ENCODE data around the gene C1orf146. TPM values are rescaled to one million over a fixed set of nuclear protein-coding genes. Genes with fewer than 3 reads are reported as not detected.
"Not testable (repeated sequence)": the region's sequence is repeated elsewhere in the genome, so short reads cannot be mapped to it uniquely, and the experiment has no call there.

Gene C1orf146
- total and polyA plus RNA-seq, 12 donors: not detected

- Histone ChIP-seq H3K4me3 (no peak overlapping the region), H3K4me1 (no peaks in the 10 kb centered on the region), H3K9me3 (no peaks in the 10 kb centered on the region), H3K27ac (no peak overlapping the region), H3K27me3 (no peaks in the 10 kb centered on the region), H3K36me3 (peaks cover 0 to 93% (median 8%) of the 10 kb centered on the region in 9 donors)
- no peak for ATAC-seq
- no peak for DNase-seq
- intact Hi-C loops (cut with DNase I): no loop called here
- TF ChIP-seq CTCF (IDR thresholded peaks at IDR 0.05): no peak
- 57 to 73% methylated on average over 1 of the region's 1 CpG for WGBS, 2 donors
Measured at GRCh38 chr1:92273039-92273438, 55.3 kb downstream of the C1orf146 start.

- Histone ChIP-seq H3K4me3 (no peak overlapping the region), H3K9me3 (no peaks in the 10 kb centered on the region), H3K36me3 (peaks cover 0 to 83% (median 8%) of the 10 kb centered on the region in 9 donors), H3K27me3 (no peaks in the 10 kb centered on the region), H3K4me1 (no peaks in the 10 kb centered on the region), H3K27ac (no peak overlapping the region)
- DNase-seq (no peak), ATAC-seq (no peak)
- intact Hi-C loops (cut with DNase I): no loop called here
- WGBS, 2 donors: 97 to 100% methylated on average over 1 of the region's 1 CpG
- TF ChIP-seq CTCF (IDR thresholded peaks at IDR 0.05): no peak
Measured at GRCh38 chr1:92274939-92275338, 57.2 kb downstream of the C1orf146 start.

- no peak overlapping the region for H3K4me3 ChIP-seq
- peaks cover 0 to 2% (median 0%) of the 10 kb centered on the region in 11 donors for H3K9me3 ChIP-seq
- H3K36me3 ChIP-seq: peaks cover 0 to 83% (median 12%) of the 10 kb centered on the region in 9 donors
- TF ChIP-seq CTCF (IDR thresholded peaks at IDR 0.05): no peak
- H3K27me3 ChIP-seq: no peaks in the 10 kb centered on the region
- ATAC-seq (no peak), DNase-seq (no peak)
- H3K27ac ChIP-seq: no peak overlapping the region
- H3K4me1 ChIP-seq: no peaks in the 10 kb centered on the region
- intact Hi-C loops (cut with DNase I): no loop called here
- 98% methylated on average over 3 of the region's 3 CpGs for WGBS, 2 donors
Measured at GRCh38 chr1:92276082-92276481, 58.4 kb downstream of the C1orf146 start.

- DNase-seq (no peak), ATAC-seq (no peak)
- TF ChIP-seq CTCF (IDR thresholded peaks at IDR 0.05): no peak
- Histone ChIP-seq H3K27me3 (no peaks in the 10 kb centered on the region), H3K36me3 (peaks cover 0 to 77% (median 9%) of the 10 kb centered on the region in 9 donors), H3K4me3 (no peak overlapping the region), H3K9me3 (peaks cover 0 to 12% (median 0%) of the 10 kb centered on the region in 11 donors), H3K4me1 (no peaks in the 10 kb centered on the region), H3K27ac (no peak overlapping the region)
- WGBS, 2 donors: 92 to 96% methylated on average over 4 of the region's 4 CpGs
- intact Hi-C loops (cut with DNase I): no loop called here
Measured at GRCh38 chr1:92277105-92277723, 59.5 kb downstream of the C1orf146 start.

GRCh38 chr1:92279781-92280180 lies 62.1 kb downstream of the C1orf146 start:
- DNase-seq, H3K27me3 ChIP-seq, ATAC-seq, H3K27ac ChIP-seq, H3K4me1 ChIP-seq, H3K4me3 ChIP-seq: not testable (repeated sequence)
- WGBS, 2 donors: 97 to 98% methylated on average over 15 of the region's 15 CpGs
- Histone ChIP-seq H3K36me3 (peaks cover 0 to 65% (median 4%) of the 10 kb centered on the region in 9 donors), H3K9me3 (peaks cover 0 to 12% (median 0%) of the 10 kb centered on the region in 11 donors)
- intact Hi-C loops (cut with DNase I): loop anchor here in 1 of 10 donors (10.0 kb wide), 1 partner anchor 775 kb away; the partner anchor contains the start of gene CDC7

- peaks cover 0 to 16% (median 0%) of the 10 kb centered on the region in 11 donors for H3K9me3 ChIP-seq
- 97 to 100% methylated on average over 2 of the region's 2 CpGs for WGBS, 2 donors
- not testable (repeated sequence) for H3K27ac ChIP-seq, H3K27me3 ChIP-seq, H3K4me1 ChIP-seq, DNase-seq, ATAC-seq, H3K4me3 ChIP-seq
- peaks cover 0 to 66% (median 5%) of the 10 kb centered on the region in 9 donors for H3K36me3 ChIP-seq
- intact Hi-C loops (cut with DNase I): loop anchor here in 1 of 10 donors (10.0 kb wide), 1 partner anchor 777 kb away; the partner anchor contains the start of gene CDC7
Measured at GRCh38 chr1:92281411-92281810, 63.7 kb downstream of the C1orf146 start.
